Measurements from ENCODE around the gene AMFR.

- TF ChIP-seq, protein P1, sequence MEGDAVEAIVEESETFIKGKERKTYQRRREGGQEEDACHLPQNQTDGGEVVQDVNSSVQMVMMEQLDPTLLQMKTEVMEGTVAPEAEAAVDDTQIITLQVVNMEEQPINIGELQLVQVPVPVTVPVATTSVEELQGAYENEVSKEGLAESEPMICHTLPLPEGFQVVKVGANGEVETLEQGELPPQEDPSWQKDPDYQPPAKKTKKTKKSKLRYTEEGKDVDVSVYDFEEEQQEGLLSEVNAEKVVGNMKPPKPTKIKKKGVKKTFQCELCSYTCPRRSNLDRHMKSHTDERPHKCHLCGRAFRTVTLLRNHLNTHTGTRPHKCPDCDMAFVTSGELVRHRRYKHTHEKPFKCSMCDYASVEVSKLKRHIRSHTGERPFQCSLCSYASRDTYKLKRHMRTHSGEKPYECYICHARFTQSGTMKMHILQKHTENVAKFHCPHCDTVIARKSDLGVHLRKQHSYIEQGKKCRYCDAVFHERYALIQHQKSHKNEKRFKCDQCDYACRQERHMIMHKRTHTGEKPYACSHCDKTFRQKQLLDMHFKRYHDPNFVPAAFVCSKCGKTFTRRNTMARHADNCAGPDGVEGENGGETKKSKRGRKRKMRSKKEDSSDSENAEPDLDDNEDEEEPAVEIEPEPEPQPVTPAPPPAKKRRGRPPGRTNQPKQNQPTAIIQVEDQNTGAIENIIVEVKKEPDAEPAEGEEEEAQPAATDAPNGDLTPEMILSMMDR (IDR thresholded peaks at IDR 0.05) = no peak
- no peak for TF ChIP-seq POLR2A (IDR thresholded peaks at IDR 0.05)
- no peak for TF ChIP-seq EP300 (IDR thresholded peaks at IDR 0.05)
- TF ChIP-seq POLR2AphosphoS5 (IDR thresholded peaks at IDR 0.05) = no peak
Measured at GRCh38 chr16:56457927-56458470, 32.7 kb upstream of the AMFR start.
